ENCODE data around the gene SGK2.
"Not testable (repeated sequence)": the region's sequence is repeated elsewhere in the genome, so short reads cannot be mapped to it uniquely, and the experiment has no call there.

The SGK2 gene

DNA sequence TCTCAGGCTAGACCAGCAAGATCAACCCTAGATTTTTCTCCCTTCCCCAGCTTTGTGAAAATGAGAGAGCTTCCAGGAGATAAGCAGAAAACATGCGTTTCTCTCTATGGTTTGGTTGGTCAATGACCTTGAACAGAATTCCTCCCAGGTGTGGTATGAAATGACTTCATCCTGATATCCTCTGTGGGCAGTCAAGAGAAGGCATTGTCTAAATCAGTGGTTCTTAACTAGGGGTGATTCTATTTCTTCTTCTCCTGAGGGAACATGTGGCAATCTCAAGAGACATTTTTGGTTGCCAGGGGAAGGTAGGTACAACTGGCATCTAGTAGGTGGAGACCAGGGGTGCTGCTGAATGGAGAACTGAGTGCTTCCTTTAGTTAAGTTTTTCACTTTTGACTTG, 44.3 kb downstream of the SGK2 start:
- DNase-seq (ENCODE audit: low read depth in 2 of 2): no peak

DNA sequence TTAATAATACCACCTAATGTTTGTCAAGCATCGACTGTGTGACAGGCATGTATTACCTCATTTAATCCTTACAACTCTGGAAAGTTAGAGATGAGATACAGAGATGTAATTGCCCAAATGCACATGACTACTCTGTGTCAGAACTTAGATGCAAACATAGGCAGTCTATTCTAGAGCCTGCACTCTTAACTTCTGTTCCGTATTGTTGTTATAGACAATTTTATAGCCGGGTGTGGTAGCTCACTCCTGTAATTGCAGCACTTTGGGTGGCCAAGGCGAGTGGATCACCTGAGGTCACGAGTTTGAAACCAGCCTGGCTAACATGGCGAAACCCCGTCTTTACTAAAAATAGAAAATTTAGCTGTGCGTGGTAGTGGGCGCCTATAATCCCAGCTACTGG, 46.9 kb downstream of the SGK2 start:
- DNase-seq (ENCODE audit: low read depth in 2 of 2): no peak

DNA sequence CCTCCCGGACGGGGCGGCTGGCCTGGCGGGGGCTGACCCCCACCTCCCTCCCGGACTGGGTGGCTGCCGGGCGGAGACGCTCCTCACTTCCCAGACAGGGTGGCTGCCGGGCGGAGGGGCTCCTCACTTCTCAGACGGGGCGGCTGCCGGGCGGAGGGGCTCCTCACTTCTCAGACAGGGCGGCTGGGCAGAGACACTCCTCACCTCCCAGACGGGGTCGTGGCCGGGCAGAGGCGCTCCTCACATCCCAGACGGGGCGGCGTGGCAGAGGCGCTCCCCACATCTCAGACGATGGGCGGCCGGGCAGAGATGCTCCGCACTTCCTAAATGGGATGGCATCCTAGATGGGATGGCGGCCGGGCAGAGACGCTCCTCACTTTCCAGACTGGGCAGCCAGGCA, 48.5 kb downstream of the SGK2 start:
- not testable (repeated sequence) for DNase-seq (ENCODE audit: low read depth in 2 of 2)

DNA sequence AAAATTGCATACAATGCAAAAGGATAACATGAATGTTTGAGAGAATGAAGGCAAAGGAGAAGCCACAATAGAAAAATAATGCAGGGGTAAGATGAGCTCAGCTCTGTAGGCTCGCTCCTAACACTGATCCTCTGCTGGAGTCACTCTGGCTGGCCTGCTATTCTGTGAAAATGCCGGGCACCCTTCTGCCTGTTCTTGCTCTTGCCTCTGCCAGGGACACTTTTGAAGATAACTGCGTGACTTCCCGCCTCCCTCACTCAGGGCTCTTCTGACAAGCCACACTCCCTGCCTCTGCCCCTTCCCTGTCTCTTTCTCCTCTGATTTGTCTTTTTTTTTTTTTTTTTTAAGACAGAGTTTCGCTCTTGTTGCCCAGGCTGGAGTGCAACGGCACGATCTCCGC, 72.8 kb downstream of the SGK2 start:
- DNase-seq (ENCODE audit: low read depth in 2 of 2): no peak
